ENCODE results near the gene IL34. TPM values are rescaled to one million over a fixed set of nuclear protein-coding genes. Genes with fewer than 3 reads are reported as not detected.

The IL34 gene
- total RNA-seq, 2 donors from 2014 or later, result 11.9 to 55.6 TPM

GRCh38 chr16:70696952-70697593 lies 50.7 kb downstream of the IL34 start:
- no peaks in the 10 kb centered on the region for H3K36me3 ChIP-seq
- H3K9me3 ChIP-seq, result no peaks in the 10 kb centered on the region
- no peak overlapping the region for H3K4me3 ChIP-seq
- TF ChIP-seq CTCF (IDR thresholded peaks at IDR 0.05), result no peak
- ATAC-seq (ENCODE audit: insufficient number of reproducible peaks, low FRiP score, low read depth), result no peak
- DNase-seq (ENCODE audit: low spot score), result no peak
- no peaks in the 10 kb centered on the region for H3K27me3 ChIP-seq (replicated peaks; ENCODE audit: insufficient read depth)
- H3K4me1 ChIP-seq (ENCODE audit: control insufficient read depth in 1 of 2, low read depth in 2 of 2), result peaks cover 53 to 91% of the 10 kb centered on the region in 2 donors
- H3K27ac ChIP-seq, result peak overlapping the region; percentile 81 to 100

- H3K4me3 ChIP-seq, result no peak overlapping the region
- no peaks in the 10 kb centered on the region for H3K9me3 ChIP-seq
- peak; percentile 18 for TF ChIP-seq CTCF (IDR thresholded peaks at IDR 0.05)
- peak overlapping the region; percentile 81 to 100 for H3K27ac ChIP-seq
- no peaks in the 10 kb centered on the region for H3K36me3 ChIP-seq
- DNase-seq (ENCODE audit: low spot score) (no peak), ATAC-seq (ENCODE audit: insufficient number of reproducible peaks, low FRiP score, low read depth) (no peak)
- peaks cover 53 to 91% of the 10 kb centered on the region in 2 donors for H3K4me1 ChIP-seq (ENCODE audit: control insufficient read depth in 1 of 2, low read depth in 2 of 2)
- H3K27me3 ChIP-seq (replicated peaks; ENCODE audit: insufficient read depth), result no peaks in the 10 kb centered on the region
Measured at GRCh38 chr16:70697594-70698170, 51.3 kb downstream of the IL34 start.

- DNase-seq (ENCODE audit: low spot score) (no peak), ATAC-seq (ENCODE audit: insufficient number of reproducible peaks, low FRiP score, low read depth) (no peak)
- H3K36me3 ChIP-seq, result no peaks in the 10 kb centered on the region
- TF ChIP-seq CTCF (IDR thresholded peaks at IDR 0.05), result no peak
- peaks cover 51 to 91% of the 10 kb centered on the region in 2 donors for H3K4me1 ChIP-seq (ENCODE audit: control insufficient read depth in 1 of 2, low read depth in 2 of 2)
- H3K9me3 ChIP-seq, result no peaks in the 10 kb centered on the region
- H3K27me3 ChIP-seq (replicated peaks; ENCODE audit: insufficient read depth), result no peaks in the 10 kb centered on the region
- no peak overlapping the region for H3K4me3 ChIP-seq
- H3K27ac ChIP-seq, result peak overlapping the region; percentile 26 to 100
Measured at GRCh38 chr16:70698901-70699300, 52.5 kb downstream of the IL34 start.

GRCh38 chr16:70699696-70700095 lies 53.3 kb downstream of the IL34 start:
- H3K27ac ChIP-seq, result peak overlapping the region; percentile 87 to 96
- H3K9me3 ChIP-seq, result no peaks in the 10 kb centered on the region
- no peaks in the 10 kb centered on the region for H3K27me3 ChIP-seq (replicated peaks; ENCODE audit: insufficient read depth)
- no peak overlapping the region for H3K4me3 ChIP-seq
- H3K36me3 ChIP-seq, result no peaks in the 10 kb centered on the region
- ATAC-seq (ENCODE audit: insufficient number of reproducible peaks, low FRiP score, low read depth) (no peak), DNase-seq (ENCODE audit: low spot score) (no peak)
- no peak for TF ChIP-seq CTCF (IDR thresholded peaks at IDR 0.05)
- peaks cover 50 to 91% of the 10 kb centered on the region in 2 donors for H3K4me1 ChIP-seq (ENCODE audit: control insufficient read depth in 1 of 2, low read depth in 2 of 2)

- DNase-seq (ENCODE audit: low spot score), result no peak
- peaks cover 50 to 91% of the 10 kb centered on the region in 2 donors for H3K4me1 ChIP-seq (ENCODE audit: control insufficient read depth in 1 of 2, low read depth in 2 of 2)
- H3K36me3 ChIP-seq, result no peaks in the 10 kb centered on the region
- no peaks in the 10 kb centered on the region for H3K9me3 ChIP-seq
- no peak overlapping the region for H3K4me3 ChIP-seq
- no peak for TF ChIP-seq CTCF (IDR thresholded peaks at IDR 0.05)
- H3K27ac ChIP-seq, result peak overlapping the region; percentile 87 to 96
- ATAC-seq (ENCODE audit: insufficient number of reproducible peaks, low FRiP score, low read depth), result no peak
- H3K27me3 ChIP-seq (replicated peaks; ENCODE audit: insufficient read depth), result no peaks in the 10 kb centered on the region
Measured at GRCh38 chr16:70700101-70701020, 54.0 kb downstream of the IL34 start.

Measured in thoracic aorta (tissue), 2 donors.